ENCODE measurements around the gene NAA50.

- TF ChIP-seq CTCF (IDR thresholded peaks at IDR 0.05): no peak
- no peak for TF ChIP-seq POLR2A (IDR thresholded peaks at IDR 0.05)
Observed at GRCh38 chr3:113747283-113748046, 1.4 kb upstream of the NAA50 start.
